ENCODE data around the gene CCNY. TPM values are rescaled to one million over a fixed set of nuclear protein-coding genes. Genes with fewer than 3 reads are reported as not detected.

Gene CCNY
- total and polyA plus RNA-seq, 2 of the 4 experiments (the other 2 are of a cell fraction): 38.0 to 131 TPM

DNA sequence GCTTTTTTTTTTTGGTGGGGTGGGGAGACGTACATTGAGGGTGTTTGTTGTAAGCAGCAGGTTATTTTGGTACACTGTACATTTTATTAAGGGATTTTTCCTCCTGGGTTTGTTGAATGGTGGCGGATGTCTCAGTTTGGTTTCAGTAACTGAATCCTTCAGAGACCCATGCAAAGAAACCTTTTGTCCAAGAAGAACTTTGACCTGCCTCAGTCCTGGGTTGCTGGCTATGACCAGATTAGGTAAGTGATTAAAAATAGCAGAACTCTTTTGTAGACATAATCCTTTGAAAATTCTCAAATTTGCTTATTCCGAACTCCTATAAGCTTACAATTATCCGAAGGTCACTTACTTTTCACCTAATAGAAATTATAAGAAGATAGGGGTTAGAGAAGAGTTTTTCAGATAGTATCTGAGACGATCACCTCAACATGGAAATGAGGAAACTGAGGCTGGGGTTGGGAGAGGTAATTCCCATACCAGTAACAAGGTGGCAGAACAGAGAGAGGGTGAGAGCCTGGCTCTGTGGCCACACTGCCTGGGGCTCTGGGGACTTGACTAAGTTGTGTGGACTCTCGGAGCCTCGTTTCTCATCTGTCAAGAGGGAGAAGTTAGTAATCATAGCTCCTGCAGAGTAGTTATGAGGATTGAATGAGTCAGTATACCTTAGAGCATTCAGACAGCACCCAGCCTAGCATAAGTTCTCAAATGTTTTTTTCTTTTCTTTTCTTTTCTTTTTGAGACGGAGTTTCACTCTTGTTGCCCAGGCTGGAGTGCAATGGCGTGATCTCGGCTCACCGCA is 87.4 kb downstream of the CCNY start:
- Histone ChIP-seq H3K18ac (ENCODE audit: low read depth, low read length) (no peak overlapping the region), H2BK5ac (ENCODE audit: low read depth, low read length, poor library complexity, severe bottlenecking) (peak overlapping the region; percentile 25), H2BK15ac (ENCODE audit: low read depth, low read length) (no peak overlapping the region), H3K79me1 (ENCODE audit: low read depth in 1 of 2, low read length in 2 of 2) (peaks cover 48 to 76% of the 10 kb centered on the region in 2 experiments), H3K9ac (ENCODE audit: low read depth, low read length) (no peak overlapping the region), H3K36me3 (ENCODE audit: control insufficient read depth, insufficient read depth, low read length) (no peaks in the 10 kb centered on the region), H3K56ac (ENCODE audit: extremely low read depth, insufficient read depth, low read length) (no peak overlapping the region), H4K5ac (ENCODE audit: low read depth, low read length) (no peak overlapping the region), H3K4me1 (ENCODE audit: control insufficient read depth, insufficient read depth, low read length) (peaks cover 27% of the 10 kb centered on the region), H3K27me3 (ENCODE audit: control insufficient read depth, insufficient read depth, low read length) (no peaks in the 10 kb centered on the region), H2BK20ac (ENCODE audit: low read depth, low read length) (no peak overlapping the region), H3K14ac (replicated peaks; ENCODE audit: low read depth, low read length) (no peak overlapping the region), H3K4me2 (ENCODE audit: low read depth, low read length) (no peak overlapping the region), H2BK120ac (ENCODE audit: low read depth, low read length) (peak overlapping the region; percentile 2; the same call in 1 of the 2 replicates), H2AFZ (replicated peaks; ENCODE audit: low read length, poor library complexity) (no peak overlapping the region), H3K4ac (ENCODE audit: low read depth, low read length) (no peak overlapping the region), H3K23ac (ENCODE audit: low read depth, low read length) (no peak overlapping the region), H2AK9ac (replicated peaks; ENCODE audit: low read depth, low read length, poor library complexity) (no peak overlapping the region), H3K4me3 (ENCODE audit: insufficient read depth, low read depth, low read length) (no peak overlapping the region), H4K91ac (ENCODE audit: insufficient read depth, low read depth, low read length) (no peak overlapping the region), H4K8ac (ENCODE audit: low read depth in 2 of 2, low read length in 2 of 2) (peak overlapping the region in 1 of 2 experiments; percentile 12; a peak in 1 of 4 replicates), H3K9me3 (ENCODE audit: control insufficient read depth, insufficient read depth, low read length) (no peaks in the 10 kb centered on the region), H3K27ac (ENCODE audit: insufficient read depth, low read length) (no peak overlapping the region), H4K20me1 (ENCODE audit: insufficient read depth, low read length) (peaks cover 36% of the 10 kb centered on the region), H3K9me1 (ENCODE audit: insufficient read depth, low read length) (peaks cover 35% of the 10 kb centered on the region), H2AK5ac (ENCODE audit: low read depth, low read length) (peak overlapping the region; percentile 67; the same call in 1 of the 2 replicates)
- ChIA-PET CTCF (no interaction called here), POLR2A (ENCODE audit: unreplicated experiment) (no interaction called here)
- intact Hi-C loops (cut with micrococcal nuclease) (loop anchor here (5.0 to 10.0 kb wide), 2 partner anchors 91 to 184 kb away; partner anchors contain the start of gene GJD4), in situ Hi-C loops (cut with MboI; ENCODE audit: low sequenced_read_pairs) (no loop called here), dilution Hi-C loops (cut with HindIII; ENCODE audit: low sequenced_read_pairs, unreplicated experiment) (no loop called here)
- ATAC-seq (ENCODE audit: low read depth) (peak; percentile 35; the same call in 1 of the 2 replicates), DNase-seq (peak; percentile 79)
- WGBS, 2 experiments (ENCODE audit: extremely low coverage in 2 of 2, insufficient read length in 1 of 2): 80% methylated on average over 1 of the region's 11 CpGs; no CpG with 5 or more reads in 1 of the 2 experiments
- BruUV-seq (replicated peaks): no TSS peak
- peak; percentile 20; the same call in 1 of the 2 replicates for TF ChIP-seq SMC3 (IDR thresholded peaks at IDR 0.05; ENCODE audit: low read depth, low read length)
- TF ChIP-seq, protein P1, sequence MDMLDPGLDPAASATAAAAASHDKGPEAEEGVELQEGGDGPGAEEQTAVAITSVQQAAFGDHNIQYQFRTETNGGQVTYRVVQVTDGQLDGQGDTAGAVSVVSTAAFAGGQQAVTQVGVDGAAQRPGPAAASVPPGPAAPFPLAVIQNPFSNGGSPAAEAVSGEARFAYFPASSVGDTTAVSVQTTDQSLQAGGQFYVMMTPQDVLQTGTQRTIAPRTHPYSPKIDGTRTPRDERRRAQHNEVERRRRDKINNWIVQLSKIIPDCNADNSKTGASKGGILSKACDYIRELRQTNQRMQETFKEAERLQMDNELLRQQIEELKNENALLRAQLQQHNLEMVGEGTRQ (IDR thresholded peaks at IDR 0.05; ENCODE audit: low read depth, low read length): no peak
- TF ChIP-seq RFX5 (IDR thresholded peaks at IDR 0.05; ENCODE audit: low read depth, low read length): no peak
- TF ChIP-seq MAFK (IDR thresholded peaks at IDR 0.05; ENCODE audit: low read depth, low read length): no peak
- TF ChIP-seq, protein P2, sequence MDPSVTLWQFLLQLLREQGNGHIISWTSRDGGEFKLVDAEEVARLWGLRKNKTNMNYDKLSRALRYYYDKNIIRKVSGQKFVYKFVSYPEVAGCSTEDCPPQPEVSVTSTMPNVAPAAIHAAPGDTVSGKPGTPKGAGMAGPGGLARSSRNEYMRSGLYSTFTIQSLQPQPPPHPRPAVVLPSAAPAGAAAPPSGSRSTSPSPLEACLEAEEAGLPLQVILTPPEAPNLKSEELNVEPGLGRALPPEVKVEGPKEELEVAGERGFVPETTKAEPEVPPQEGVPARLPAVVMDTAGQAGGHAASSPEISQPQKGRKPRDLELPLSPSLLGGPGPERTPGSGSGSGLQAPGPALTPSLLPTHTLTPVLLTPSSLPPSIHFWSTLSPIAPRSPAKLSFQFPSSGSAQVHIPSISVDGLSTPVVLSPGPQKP (IDR thresholded peaks at IDR 0.05; ENCODE audit: borderline replicate concordance, low read depth, low read length): no peak
- TF ChIP-seq RAD21 (IDR thresholded peaks at IDR 0.05; ENCODE audit: low read length): peak; percentile 29
- TF ChIP-seq BHLHE40 (IDR thresholded peaks at IDR 0.05; ENCODE audit: low read depth, low read length): no peak
- TF ChIP-seq CEBPB (IDR thresholded peaks at IDR 0.05; ENCODE audit: low read depth, low read length): no peak
- no peak for TF ChIP-seq MXI1 (IDR thresholded peaks at IDR 0.05; ENCODE audit: borderline replicate concordance, low read depth, low read length)
- no peak for TF ChIP-seq MAZ (IDR thresholded peaks at IDR 0.05; ENCODE audit: borderline replicate concordance, low read depth, low read length)
- no peak for TF ChIP-seq NFE2L2 (IDR thresholded peaks at IDR 0.05; ENCODE audit: low read depth, low read length)
- no peak for TF ChIP-seq RCOR1 (IDR thresholded peaks at IDR 0.05; ENCODE audit: insufficient replicate concordance, low read length)
- TF ChIP-seq POLR2A (IDR thresholded peaks at IDR 0.05; ENCODE audit: low read depth, low read length): no peak
- TF ChIP-seq, protein P3, sequence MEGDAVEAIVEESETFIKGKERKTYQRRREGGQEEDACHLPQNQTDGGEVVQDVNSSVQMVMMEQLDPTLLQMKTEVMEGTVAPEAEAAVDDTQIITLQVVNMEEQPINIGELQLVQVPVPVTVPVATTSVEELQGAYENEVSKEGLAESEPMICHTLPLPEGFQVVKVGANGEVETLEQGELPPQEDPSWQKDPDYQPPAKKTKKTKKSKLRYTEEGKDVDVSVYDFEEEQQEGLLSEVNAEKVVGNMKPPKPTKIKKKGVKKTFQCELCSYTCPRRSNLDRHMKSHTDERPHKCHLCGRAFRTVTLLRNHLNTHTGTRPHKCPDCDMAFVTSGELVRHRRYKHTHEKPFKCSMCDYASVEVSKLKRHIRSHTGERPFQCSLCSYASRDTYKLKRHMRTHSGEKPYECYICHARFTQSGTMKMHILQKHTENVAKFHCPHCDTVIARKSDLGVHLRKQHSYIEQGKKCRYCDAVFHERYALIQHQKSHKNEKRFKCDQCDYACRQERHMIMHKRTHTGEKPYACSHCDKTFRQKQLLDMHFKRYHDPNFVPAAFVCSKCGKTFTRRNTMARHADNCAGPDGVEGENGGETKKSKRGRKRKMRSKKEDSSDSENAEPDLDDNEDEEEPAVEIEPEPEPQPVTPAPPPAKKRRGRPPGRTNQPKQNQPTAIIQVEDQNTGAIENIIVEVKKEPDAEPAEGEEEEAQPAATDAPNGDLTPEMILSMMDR (conservative IDR thresholded peaks at IDR 0.05; ENCODE audit: low read depth, low read length): peak; percentile 17; the same call in 1 of the 2 replicates
